ENCODE data around the gene RPS17.

Gene RPS17

GRCh38 chr15:82540055-82540983 is at the start of gene RPS17:
RPS17 (minus strand) TSS chr15:82540457; CDS start chr15:82540428, 29 bp downstream.
- peak; percentile 99 for DNase-seq (ENCODE audit: low read depth in 2 of 2)

GRCh38 chr15:82587805-82588204 is 47.5 kb upstream of the RPS17 start:
- no peak for DNase-seq (ENCODE audit: low read depth in 2 of 2)

DNA sequence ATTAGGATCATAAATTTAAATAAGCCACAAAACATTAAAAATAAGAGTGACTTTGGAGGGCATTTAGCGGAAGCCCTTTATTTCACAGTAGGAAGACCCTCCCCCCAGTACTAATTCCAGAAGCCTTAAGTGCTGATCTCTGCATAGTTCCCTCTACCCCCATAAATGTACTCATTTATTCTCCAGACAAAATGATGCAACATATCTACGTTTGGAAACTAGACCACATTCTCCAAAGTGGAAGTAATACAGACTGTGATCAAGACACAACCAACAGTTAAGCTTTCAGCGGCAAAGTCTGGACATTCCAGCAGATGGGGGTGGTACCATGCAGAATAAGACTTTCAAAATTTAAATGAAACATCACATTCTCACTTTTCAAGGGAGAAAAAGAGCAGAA is 44.8 kb upstream of the RPS17 start:
- no peak for DNase-seq (ENCODE audit: low read depth in 2 of 2)

- DNase-seq (ENCODE audit: low read depth in 2 of 2): no peak
These were observed 40.5 kb upstream of the RPS17 start for GRCh38 chr15:82580713-82581112.

- DNase-seq (ENCODE audit: low read depth in 2 of 2): no peak
These were observed 35.1 kb upstream of the RPS17 start for GRCh38 chr15:82575335-82575734.

DNA sequence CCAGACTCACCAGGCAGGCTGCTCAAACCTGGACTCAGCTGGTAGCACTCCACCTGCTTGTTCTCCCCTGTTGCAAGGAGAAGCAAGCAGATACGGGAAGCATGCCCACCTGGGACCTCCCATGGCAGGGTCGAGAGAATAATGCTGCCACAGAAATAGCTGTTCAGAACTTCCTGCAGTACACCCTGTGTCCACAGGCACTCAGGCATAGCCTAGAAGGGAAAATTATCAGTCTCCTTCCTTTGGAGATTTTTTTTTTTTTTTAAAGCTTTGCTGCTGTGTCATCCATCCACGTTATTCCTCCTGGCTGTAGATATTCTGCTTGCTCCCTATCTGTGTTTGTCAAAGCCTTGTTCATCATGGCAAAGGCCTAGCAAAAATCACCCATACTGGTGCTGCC is 32.7 kb upstream of the RPS17 start:
- no peak for DNase-seq (ENCODE audit: low read depth in 2 of 2)

- no peak for DNase-seq (ENCODE audit: low read depth in 2 of 2)
These were observed 32.1 kb upstream of the RPS17 start for GRCh38 chr15:82572311-82572710.

GRCh38 chr15:82571722-82572222 is 31.5 kb upstream of the RPS17 start:
- DNase-seq (ENCODE audit: low read depth in 2 of 2): no peak

- DNase-seq (ENCODE audit: low read depth in 2 of 2): no peak
These were observed 30.7 kb upstream of the RPS17 start for GRCh38 chr15:82570721-82571508.

DNA sequence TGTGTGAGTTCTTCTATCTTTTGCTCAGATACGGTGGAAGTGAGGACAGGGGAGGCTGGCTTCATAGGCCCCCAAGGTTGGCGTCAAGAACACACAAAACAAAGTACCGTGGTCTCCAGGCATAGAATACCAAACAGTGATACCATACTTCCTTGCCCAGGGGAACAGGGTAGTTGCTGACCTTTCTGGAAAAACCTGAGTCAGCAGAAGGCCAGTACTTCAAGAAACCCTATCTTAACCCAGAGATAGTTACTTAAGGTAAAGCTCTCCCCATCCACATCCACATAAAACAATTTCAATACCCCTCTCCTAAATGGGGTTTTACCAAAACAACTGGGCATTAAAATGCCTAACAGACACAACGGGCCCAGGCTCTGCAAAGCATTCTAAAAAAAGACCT is 29.6 kb upstream of the RPS17 start:
- DNase-seq (ENCODE audit: low read depth in 2 of 2): no peak

DNA sequence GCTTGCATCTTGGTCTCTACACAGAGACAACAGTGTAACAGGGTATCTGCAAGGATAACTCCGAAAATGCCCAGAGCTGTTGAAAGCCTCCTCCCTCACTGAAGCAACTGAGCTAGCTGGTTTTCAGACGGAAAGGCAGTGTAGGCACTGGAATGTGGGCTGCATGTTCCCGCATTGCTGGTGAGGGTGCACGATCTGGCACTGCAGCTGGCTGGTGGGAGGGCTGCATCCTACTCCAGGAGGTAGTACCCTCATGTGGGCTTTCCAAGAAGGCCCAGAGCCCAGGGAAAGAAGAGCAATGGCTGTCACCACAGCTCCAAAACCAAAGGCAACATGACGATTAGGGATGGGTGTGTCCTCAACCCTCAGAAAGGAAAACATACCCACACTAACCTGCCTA is 28.7 kb upstream of the RPS17 start:
- no peak for DNase-seq (ENCODE audit: low read depth in 2 of 2)

- DNase-seq (ENCODE audit: low read depth in 2 of 2): no peak
These were observed 27.4 kb upstream of the RPS17 start for GRCh38 chr15:82567661-82568060.

GRCh38 chr15:82566690-82567089 is 26.4 kb upstream of the RPS17 start:
- no peak for DNase-seq (ENCODE audit: low read depth in 2 of 2)

DNA sequence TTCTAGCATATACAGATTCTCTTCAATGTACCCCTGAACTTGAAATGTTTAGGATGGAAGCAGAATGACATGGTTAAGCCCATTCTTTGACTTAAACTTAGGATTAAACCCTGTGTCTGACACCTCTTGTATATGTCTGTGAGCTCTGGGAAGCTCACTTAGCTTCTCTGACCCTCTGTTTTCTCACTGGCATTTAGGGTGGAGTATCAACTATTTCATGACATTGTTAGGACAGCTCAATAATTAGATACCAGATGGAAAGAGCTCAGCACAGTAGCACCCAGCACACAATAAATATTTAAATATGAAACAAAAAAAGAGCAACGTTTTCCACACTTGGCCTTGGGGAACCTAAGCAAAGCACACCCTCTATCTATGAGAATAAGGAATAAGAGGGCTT is 18.2 kb upstream of the RPS17 start:
- no peak for DNase-seq (ENCODE audit: low read depth in 2 of 2)

GRCh38 chr15:82556315-82557035 is 16.2 kb upstream of the RPS17 start:
- no peak for DNase-seq (ENCODE audit: low read depth in 2 of 2)

DNA sequence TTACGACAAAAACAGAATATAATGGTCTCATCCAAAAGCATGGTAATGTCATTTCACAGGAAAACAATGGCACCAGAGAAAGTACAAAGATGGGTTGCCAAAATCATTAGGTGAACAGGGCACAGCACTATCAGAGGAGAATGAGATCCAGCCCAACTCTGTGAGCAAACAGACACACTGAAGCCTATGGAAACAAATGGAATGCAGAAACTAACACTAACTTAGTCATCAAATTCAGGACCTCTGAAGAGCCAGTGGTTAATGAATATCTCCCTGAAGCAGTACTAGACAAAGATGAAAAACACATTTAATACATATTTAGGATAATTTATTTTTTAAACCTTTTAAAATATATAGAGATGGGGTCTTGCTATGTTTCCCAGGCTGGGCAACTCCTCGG is 14.6 kb upstream of the RPS17 start:
- no peak for DNase-seq (ENCODE audit: low read depth in 2 of 2)

DNA sequence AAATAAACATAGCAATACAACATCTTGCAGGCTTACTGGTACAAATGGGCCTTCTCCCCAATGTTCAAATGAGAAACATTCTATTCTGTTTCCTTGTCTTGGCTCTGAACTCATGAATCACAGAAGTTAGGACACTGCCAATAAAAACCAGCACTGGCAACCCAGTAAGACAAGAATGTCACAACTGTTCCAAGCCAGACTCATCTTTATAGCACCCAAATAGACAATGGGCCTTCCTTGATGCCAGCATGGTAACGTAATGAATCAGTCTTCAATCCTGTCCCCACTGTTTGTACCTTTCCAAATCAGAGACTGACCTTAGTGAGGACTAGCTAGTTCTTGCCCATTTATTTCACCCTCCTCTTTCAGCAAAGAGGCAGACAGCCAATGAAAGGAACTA is 14.1 kb upstream of the RPS17 start:
- no peak for DNase-seq (ENCODE audit: low read depth in 2 of 2)

DNA sequence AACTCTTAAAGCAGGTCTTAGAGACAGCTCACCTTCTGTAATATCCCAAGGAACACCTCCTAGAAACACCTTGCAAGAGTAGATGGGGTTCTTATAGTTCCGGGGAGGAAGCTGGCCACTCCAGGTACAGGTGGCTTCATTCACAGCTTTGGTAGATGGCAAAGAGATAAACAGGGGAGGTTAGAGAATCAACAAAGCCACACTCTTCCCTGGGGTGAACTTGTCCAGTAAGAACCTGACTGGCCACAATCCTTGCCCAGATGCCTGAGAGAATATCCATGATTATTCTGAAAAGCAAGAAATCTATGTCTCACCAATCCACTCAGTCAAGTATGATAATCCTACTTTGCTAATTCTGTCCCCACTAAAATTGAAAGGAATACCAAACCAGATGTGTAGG is 13.6 kb upstream of the RPS17 start:
- DNase-seq (ENCODE audit: low read depth in 2 of 2): no peak

- no peak for DNase-seq (ENCODE audit: low read depth in 2 of 2)
These were observed 12.6 kb upstream of the RPS17 start for GRCh38 chr15:82552861-82553260.

- DNase-seq (ENCODE audit: low read depth in 2 of 2): no peak
These were observed 11.5 kb upstream of the RPS17 start for GRCh38 chr15:82551646-82552247.

GRCh38 chr15:82549199-82549665 is 9.0 kb upstream of the RPS17 start:
- no peak for DNase-seq (ENCODE audit: low read depth in 2 of 2)

- no peak for DNase-seq (ENCODE audit: low read depth in 2 of 2)
These were observed 8.4 kb upstream of the RPS17 start for GRCh38 chr15:82548700-82549099.

Measured in stimulated activated CD4-positive, alpha-beta T cell treated with anti-CD3 and anti-CD28 coated beads, Interleukin-1b, Interleukin-23, amount 100 ng/mL, for 4 hours (primary cell).